Measurements from ENCODE around the gene GOLT1A.

Gene GOLT1A

DNA sequence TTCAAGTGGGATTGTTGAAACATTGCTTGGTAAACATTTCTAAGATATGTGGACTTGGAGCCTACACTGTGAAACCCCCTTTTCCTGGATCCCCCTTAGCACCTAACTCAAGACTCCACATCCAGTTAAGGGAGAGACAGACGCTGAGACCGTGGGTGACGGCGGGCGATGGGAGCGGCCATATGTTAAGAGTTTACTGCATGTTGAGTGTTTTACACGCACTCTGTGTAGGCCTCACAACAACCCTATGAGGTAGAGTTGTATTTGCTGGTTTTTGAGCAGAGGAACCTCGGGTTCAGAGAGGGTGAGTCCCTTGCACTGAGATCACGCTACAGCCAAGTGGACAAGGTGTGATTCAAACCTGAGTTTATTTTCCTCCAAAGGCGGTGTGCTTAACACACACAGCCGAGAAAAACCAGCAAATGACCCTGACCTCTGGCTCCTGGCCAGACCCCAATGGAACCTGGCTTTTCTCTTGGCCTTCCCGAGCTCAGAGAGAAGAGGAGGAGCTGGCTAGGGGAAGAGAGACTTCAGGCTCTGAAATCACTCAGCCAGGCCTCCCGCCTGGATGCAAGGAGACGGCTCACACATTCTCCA lies 46.9 kb upstream of the GOLT1A start:
- TF ChIP-seq, protein P1, sequence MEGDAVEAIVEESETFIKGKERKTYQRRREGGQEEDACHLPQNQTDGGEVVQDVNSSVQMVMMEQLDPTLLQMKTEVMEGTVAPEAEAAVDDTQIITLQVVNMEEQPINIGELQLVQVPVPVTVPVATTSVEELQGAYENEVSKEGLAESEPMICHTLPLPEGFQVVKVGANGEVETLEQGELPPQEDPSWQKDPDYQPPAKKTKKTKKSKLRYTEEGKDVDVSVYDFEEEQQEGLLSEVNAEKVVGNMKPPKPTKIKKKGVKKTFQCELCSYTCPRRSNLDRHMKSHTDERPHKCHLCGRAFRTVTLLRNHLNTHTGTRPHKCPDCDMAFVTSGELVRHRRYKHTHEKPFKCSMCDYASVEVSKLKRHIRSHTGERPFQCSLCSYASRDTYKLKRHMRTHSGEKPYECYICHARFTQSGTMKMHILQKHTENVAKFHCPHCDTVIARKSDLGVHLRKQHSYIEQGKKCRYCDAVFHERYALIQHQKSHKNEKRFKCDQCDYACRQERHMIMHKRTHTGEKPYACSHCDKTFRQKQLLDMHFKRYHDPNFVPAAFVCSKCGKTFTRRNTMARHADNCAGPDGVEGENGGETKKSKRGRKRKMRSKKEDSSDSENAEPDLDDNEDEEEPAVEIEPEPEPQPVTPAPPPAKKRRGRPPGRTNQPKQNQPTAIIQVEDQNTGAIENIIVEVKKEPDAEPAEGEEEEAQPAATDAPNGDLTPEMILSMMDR (IDR thresholded peaks at IDR 0.05; ENCODE audit: insufficient read depth, low read depth, low read length, missing control alignments), result no peak
- no peak overlapping the region for H3K4me3 ChIP-seq (ENCODE audit: low read depth, low read length)
- no peak for DNase-seq (ENCODE audit: low read depth)

GRCh38 chr1:204259782-204260181 lies 46.0 kb upstream of the GOLT1A start:
- H3K4me3 ChIP-seq (ENCODE audit: low read depth, low read length), result no peak overlapping the region
- TF ChIP-seq, protein P1 (IDR thresholded peaks at IDR 0.05; ENCODE audit: insufficient read depth, low read depth, low read length, missing control alignments), result no peak
- DNase-seq (ENCODE audit: low read depth), result no peak

DNA sequence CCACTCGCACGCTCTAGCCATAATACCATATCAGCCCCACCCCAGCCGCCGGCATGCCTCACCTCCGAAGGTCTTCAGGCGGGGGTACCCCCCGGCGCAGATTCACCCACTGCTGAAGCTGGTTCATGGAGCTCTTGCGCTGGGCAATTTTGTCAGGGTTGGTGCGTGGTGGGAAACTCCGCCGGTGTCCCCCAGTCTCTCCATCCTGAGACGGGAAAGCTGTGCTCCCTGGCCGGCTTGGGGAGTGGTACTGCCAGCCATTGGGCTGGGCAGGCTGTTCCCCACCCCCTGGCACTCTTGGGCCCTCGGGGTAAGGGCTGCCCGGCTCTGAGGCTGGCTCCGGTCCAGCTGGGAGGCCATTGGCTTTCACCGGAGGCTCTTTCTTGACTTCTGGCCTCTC lies 45.4 kb upstream of the GOLT1A start:
- no peak for DNase-seq (ENCODE audit: low read depth)
- no peak overlapping the region for H3K4me3 ChIP-seq (ENCODE audit: low read depth, low read length)
- TF ChIP-seq, protein P1 (IDR thresholded peaks at IDR 0.05; ENCODE audit: insufficient read depth, low read depth, low read length, missing control alignments), result no peak

DNA sequence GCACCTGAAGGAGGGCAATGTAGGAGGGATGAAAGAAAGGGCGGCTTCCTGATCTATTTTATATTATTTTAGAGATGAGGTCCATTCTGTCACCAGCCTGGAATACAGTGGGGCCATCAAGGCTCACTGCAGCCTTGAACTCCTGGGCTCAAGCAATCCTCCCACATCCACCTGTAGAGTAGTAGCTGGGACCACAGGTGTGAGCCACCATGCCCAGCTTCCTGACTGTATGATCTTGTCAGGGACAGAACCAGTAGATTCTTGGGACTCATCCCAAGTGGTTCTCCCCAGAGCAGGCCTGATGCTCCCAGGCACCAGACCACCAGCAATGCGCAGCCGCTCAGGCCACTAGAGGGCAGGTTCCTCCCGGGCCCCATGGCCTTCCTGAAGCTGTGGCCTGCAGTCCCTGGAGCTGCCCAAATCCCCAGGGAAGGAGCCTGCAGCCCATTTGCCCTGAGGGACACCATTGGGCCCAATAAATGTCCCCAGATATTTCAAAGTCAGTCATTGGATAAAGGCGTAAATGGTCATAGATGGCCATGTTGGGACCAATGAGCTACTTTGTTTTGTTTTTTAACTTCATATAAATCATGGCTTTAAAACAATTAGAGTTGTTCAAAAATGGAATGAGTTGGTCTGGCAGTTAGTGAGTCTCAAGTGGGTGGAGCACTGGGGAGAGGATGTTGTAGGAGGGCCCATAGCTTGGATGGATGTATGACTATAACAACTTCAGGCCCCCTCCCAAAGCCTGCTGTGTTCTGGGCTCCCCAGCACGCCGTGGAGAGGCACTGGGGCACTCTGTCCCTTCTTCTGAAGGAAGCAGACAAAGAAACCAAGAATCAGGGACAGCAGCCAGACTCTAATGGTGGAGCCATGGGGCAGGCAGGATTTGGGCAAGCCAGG lies 44.7 kb upstream of the GOLT1A start:
- TF ChIP-seq, protein P1 (IDR thresholded peaks at IDR 0.05; ENCODE audit: insufficient read depth, low read depth, low read length, missing control alignments), result peak; percentile 68
- DNase-seq (ENCODE audit: low read depth), result peak; percentile 26
- H3K4me3 ChIP-seq (ENCODE audit: low read depth, low read length), result no peak overlapping the region

GRCh38 chr1:204257446-204257845 lies 43.7 kb upstream of the GOLT1A start:
- TF ChIP-seq, protein P1 (IDR thresholded peaks at IDR 0.05; ENCODE audit: insufficient read depth, low read depth, low read length, missing control alignments), result no peak
- no peak overlapping the region for H3K4me3 ChIP-seq (ENCODE audit: low read depth, low read length)
- no peak for DNase-seq (ENCODE audit: low read depth)

DNA sequence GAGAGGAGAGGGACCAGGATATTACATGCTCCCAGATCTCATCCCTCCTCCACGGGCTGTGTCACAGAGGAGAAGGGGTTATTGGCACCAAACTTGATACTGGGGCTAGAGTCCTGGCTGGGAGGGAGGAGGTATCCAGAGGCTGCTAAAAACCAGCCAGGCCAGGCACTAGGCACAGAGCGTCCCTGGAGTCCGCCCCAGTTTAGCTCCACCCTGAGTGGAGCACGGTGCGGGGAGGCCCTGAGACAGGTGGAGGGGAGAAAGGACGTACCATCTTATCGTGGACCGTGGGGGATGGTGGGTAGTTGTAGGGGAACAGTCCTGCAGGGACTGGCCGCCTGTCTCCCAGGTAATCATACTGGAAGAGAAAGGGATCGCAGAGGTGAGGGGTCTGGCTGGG lies 42.7 kb upstream of the GOLT1A start:
- no peak for DNase-seq (ENCODE audit: low read depth)
- no peak overlapping the region for H3K4me3 ChIP-seq (ENCODE audit: low read depth, low read length)
- TF ChIP-seq, protein P1 (IDR thresholded peaks at IDR 0.05; ENCODE audit: insufficient read depth, low read depth, low read length, missing control alignments), result no peak

All from GM12865 (cell line).